ENCODE results near the gene CDK1. TPM values are rescaled to one million over a fixed set of nuclear protein-coding genes. Genes with fewer than 3 reads are reported as not detected.

The CDK1 gene
- total and polyA plus RNA-seq, 2 of the 8 experiments (the other 6 are each of a cell fraction or from before 2014, with no cell fraction given) = 29.4 to 111 TPM

DNA sequence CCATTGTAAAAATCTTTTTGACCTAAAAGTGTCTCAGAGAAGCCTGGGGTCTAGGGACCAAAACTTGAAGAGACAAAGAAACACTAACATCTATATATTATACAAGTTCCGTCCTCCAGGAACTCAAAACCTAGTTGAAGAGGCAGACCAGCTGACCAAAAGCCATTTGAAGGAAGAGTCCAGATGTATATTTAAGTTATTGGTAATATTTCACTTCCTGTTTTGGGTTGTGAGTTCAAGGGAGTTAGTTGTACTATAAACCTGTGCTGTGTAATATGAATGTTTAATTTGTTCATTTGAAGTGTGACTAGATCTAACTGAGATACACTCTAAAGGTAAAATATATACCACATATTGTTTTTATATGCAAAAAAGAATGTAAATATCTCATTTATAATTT, 45.0 kb downstream of the CDK1 start (continued):
- TF ChIP-seq, protein P1, sequence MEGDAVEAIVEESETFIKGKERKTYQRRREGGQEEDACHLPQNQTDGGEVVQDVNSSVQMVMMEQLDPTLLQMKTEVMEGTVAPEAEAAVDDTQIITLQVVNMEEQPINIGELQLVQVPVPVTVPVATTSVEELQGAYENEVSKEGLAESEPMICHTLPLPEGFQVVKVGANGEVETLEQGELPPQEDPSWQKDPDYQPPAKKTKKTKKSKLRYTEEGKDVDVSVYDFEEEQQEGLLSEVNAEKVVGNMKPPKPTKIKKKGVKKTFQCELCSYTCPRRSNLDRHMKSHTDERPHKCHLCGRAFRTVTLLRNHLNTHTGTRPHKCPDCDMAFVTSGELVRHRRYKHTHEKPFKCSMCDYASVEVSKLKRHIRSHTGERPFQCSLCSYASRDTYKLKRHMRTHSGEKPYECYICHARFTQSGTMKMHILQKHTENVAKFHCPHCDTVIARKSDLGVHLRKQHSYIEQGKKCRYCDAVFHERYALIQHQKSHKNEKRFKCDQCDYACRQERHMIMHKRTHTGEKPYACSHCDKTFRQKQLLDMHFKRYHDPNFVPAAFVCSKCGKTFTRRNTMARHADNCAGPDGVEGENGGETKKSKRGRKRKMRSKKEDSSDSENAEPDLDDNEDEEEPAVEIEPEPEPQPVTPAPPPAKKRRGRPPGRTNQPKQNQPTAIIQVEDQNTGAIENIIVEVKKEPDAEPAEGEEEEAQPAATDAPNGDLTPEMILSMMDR (IDR thresholded peaks at IDR 0.05; ENCODE audit: control extremely low read depth in 1 of 3, insufficient read depth in 1 of 3, low read depth in 1 of 3, low read length in 3 of 3) = no peak
- no peak for TF ChIP-seq HDAC2 (IDR thresholded peaks at IDR 0.05; ENCODE audit: borderline replicate concordance in 1 of 2, low read depth in 2 of 2, low read length in 2 of 2)
- no peak for TF ChIP-seq CHD2 (IDR thresholded peaks at IDR 0.05; ENCODE audit: low read length)
- TF ChIP-seq SRF (IDR thresholded peaks at IDR 0.05; ENCODE audit: low read depth, low read length) = no peak
- TF ChIP-seq POLR2AphosphoS5 (IDR thresholded peaks at IDR 0.05; ENCODE audit: low read depth, low read length) = no peak
- no peak for TF ChIP-seq TAF1 (IDR thresholded peaks at IDR 0.05; ENCODE audit: low read depth, low read length)

Measured in H1 (cell line).